Suppressor macrophage treated with lipopolysaccharide for 4 hours (primary cell): ENCODE results near the gene KICS2.
A peak's percentile ranks its signal among the peaks of the same experiment; 100 is the strongest.
"Not testable (repeated sequence)": the region's sequence is repeated elsewhere in the genome, so short reads cannot be mapped to it uniquely, and the experiment has no call there.

Source experiments
- DNase-seq: peaks from one replicate; pipeline ENCODE4 v3.0.0-alpha.2; 2020

The KICS2 gene

GRCh38 chr12:64222009-64222765 is at the start of gene KICS2:
KICS2 (minus strand) TSS chr12:64222296; CDS start chr12:64222237, 59 bp downstream.
- peak; percentile 96 for DNase-seq

DNA sequence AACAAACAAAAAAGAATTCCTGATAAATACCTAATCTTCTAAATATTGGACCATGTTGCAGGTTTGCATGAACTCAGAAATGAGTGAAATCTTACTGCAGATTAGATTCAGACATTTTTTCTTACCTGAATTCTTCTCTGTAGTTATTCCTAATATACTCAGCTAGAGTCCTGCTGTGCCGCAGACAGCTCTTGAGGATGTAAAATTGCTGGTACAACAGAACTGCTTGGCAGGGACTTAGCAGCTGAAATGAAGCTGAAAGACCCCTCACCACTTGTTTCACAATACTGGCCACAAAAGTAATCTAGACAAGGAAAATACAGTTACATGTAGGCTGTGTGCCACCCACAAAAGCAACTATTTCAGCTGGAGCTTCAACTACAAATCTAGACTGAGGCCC is 48.3 kb upstream of the KICS2 start:
- no peak for DNase-seq

GRCh38 chr12:64269161-64269560 is 47.1 kb upstream of the KICS2 start:
- no peak for DNase-seq

- no peak for DNase-seq
These were observed 46.3 kb upstream of the KICS2 start for GRCh38 chr12:64268409-64268808.

DNA sequence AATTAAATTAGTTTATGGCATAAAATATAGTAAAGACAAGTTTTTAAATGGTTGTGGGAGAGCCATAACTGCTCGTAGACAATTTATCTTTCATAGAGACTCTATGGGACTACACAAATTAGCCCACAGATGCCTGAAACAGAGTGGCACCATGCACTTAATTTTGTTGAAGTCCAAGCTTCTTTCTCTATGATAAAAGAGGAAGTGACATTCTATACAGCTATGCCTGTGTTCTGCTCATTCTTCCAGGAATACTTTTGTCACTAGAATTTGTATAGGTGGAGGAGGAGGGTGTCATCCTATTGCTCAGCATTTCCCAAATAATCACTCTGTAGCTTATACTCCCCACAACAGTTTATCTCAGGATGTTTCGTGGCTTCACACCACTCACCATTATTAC is 43.7 kb upstream of the KICS2 start:
- no peak for DNase-seq

DNA sequence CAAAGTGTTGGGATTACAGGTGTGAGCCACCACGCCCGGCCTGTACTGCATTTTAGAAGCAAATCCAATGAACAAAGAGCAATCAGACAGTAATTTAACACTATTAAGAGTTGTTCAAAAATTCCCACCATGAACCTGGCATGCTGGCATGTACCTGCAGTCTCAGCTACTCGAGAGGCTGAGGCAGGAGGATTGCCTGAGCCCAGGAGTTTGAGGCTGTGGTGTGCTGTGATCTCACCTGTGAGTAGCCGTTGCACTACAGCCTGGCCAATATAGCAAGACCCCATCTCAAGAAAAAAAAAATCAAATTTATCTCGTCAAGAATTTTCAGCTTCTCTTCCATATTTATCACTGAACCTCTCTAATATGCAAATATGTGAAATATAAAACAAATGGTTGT is 39.7 kb upstream of the KICS2 start:
- DNase-seq: no peak

DNA sequence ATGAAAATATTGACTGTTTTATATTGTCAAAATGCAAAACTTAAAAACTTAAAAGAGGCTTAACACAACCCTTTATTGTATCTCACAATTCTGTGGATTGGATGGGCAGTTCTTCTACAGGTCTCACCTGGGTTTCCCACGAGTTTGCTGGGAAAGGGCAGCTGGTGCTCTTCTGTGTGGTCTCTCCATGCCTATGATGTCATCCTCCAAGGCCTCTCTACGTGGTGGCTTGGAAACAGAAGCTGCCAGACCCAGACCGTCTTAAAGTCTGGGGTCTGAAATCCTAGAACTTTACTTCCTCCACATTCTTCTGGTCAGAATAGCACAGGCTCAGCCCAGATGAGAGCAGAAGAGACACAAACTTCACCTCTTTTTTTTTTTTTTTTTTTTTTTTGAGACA is 36.5 kb upstream of the KICS2 start:
- DNase-seq: no peak

DNA sequence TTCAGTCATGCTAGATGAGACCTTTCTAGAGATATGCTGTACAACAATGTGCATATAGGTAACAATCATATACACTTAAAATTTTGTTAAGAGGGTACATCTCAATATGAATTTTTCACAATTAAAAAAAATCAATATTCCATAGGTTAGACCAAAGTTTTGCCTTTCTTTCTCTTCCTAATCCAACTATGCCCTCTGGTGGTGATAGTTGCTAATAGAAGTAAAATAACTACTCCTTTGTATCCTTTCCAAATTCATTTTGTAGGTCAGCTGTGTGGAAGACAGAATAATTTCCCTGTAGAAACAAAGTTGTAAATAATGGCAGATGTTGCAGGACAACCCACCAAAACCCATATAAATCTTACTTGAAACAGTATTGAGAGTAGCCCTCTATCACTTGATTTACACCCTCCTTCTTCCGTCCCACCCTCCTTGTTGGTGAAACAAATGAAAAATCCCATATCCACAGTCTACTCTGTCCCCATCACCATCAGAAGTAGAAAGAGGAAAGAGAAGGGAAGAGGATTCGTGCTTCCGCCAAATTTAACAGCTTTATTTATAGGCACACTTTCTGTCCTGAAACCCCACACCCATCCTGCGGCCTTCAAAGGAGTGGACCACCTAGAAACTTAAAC is 34.2 kb upstream of the KICS2 start:
- DNase-seq: peak; percentile 82

DNA sequence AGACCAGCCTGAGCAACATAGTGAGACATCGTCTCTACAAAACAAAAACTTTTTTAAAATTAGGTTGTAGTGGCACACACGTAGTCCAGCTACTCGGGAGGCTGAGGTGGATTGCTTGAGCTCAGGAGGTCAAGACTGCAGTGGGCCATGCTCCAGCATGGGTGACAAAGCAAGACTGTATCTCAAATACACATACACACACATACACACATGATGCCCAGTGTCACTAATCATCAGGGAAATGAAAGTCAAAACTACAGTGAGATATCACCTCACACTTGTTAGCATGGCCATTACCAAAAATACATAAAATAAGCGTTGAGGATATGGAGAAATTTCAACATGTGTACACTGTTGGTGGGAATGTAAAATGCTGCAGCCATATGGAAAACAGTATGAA is 33.2 kb upstream of the KICS2 start:
- no peak for DNase-seq

DNA sequence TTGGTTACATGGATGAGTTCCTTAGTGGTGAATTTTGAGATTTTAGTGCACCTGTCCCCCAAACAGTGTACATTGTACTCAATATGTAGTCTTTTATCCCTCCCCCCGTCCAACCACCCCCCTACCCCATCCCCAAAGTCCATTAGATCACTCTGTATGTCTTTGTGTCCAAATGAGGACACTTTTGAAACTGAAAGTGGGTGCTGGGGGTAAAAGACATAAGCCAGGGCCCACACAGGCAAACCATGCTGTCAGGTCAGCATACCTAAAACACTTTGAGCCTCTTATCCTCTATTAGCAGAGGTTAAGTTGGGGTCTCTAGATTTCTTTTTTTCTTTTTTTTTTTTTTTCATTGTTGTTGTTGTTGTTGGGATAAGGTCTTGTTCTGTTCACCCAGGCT is 31.3 kb upstream of the KICS2 start:
- DNase-seq: no peak

DNA sequence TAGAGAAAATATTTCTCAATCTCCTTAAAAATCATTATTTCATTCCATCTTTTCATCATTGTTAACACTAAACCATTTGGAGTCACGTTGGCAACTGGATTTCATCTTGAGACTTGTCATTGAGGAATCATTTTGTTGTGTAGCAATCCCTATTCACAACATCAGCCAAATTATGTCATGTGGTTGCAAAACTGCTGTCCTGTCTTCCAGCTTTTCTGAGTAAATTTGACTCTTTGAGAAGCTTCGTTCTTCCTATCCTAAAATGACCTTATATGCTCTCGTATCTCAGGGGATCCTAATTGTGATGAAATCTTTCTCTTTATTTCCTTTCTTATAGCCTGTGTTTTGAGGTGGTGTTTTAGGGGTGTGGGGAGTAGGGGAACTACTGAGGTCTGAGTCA is 30.6 kb upstream of the KICS2 start:
- DNase-seq: peak; percentile 74

- DNase-seq: no peak
These were observed 21.7 kb upstream of the KICS2 start for GRCh38 chr12:64243809-64244208.

- no peak for DNase-seq
These were observed 18.7 kb upstream of the KICS2 start for GRCh38 chr12:64240781-64241180.

GRCh38 chr12:64237382-64237781 is 15.3 kb upstream of the KICS2 start:
- DNase-seq: no peak

DNA sequence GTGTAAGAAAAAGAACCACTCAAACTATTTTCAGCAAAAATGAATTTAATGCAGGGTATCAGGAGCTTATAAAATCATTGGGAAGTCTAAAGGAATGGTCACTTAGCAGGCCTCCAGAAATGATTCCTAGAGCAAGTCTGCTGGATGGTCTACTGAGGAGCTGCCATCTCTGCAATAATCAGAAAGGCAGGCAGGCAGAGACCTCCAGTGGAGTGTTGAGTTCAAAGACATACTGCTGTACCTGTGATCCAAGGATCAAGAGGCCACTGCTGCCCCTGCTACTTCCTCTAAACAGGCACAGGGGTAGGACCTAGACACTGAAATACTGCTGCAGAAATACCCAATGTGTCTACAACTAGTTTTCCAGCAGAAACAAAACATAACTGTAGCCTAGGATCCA is 14.5 kb upstream of the KICS2 start:
- no peak for DNase-seq

GRCh38 chr12:64232196-64232595 is 10.1 kb upstream of the KICS2 start:
- DNase-seq: no peak

DNA sequence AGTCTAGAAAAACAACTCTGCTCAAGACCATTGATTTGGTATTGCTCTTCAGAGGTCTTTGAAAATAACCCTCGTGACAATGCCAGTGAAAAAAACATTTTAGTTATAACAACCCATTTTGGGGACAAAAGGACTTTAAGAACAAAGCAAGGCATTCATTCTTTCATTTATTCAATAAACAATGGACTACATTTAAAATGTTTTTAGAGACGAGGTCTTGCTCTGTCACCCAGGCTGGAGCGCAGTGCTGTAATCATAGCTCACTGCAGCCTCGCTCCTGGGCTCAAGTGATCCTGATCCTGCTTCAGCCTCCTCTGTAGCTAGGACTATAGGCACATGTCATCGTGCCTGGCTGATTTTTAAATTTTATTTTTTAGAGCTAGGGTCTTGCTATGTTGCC is 7.7 kb upstream of the KICS2 start:
- no peak for DNase-seq

- no peak for DNase-seq
These were observed 7.1 kb upstream of the KICS2 start for GRCh38 chr12:64229240-64229639.

GRCh38 chr12:64225626-64226025 is 3.5 kb upstream of the KICS2 start:
- peak; percentile 57 for DNase-seq

GRCh38 chr12:64221651-64222008 is 466 bp downstream of the KICS2 start:
- DNase-seq: peak; percentile 78

DNA sequence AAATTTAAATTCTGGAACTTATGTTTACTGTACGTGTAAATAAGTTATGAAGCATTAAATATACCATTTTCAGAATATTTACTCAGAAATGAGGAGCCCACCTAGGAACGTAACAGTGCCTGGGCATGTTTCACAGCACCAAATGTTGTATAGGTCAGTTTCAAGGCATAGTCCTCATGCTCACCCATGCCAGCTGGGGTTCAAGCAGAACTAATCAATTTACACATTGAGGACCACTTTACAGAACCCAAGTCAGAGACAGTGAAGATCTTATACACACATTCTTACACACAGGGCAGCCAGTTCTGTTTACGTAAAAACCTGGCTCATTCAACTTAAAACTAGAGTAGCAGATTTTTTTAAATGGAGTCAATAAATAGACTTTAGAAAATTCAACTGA is 2.0 kb downstream of the KICS2 start:
- no peak for DNase-seq

GRCh38 chr12:64219145-64219544 is 3.0 kb downstream of the KICS2 start:
- DNase-seq: no peak

DNA sequence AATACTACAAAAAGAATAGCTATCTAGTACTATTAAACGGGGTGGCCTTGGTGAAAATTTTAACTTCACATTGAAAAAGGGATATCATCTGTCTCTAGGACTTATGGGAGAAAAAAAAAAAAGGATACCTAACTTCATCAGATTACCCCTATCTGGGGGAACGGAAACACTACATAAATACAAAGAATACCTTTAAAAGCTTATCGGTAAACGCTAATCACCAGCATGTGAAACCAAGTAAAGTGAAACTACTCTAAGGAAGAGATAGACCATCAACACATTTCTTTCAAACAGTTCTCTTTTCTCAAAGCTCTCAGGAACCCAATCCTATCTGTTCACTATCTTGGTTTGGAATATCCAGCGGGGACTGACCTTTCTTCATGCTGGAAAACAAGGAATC is 3.5 kb downstream of the KICS2 start:
- peak; percentile 17 for DNase-seq

DNA sequence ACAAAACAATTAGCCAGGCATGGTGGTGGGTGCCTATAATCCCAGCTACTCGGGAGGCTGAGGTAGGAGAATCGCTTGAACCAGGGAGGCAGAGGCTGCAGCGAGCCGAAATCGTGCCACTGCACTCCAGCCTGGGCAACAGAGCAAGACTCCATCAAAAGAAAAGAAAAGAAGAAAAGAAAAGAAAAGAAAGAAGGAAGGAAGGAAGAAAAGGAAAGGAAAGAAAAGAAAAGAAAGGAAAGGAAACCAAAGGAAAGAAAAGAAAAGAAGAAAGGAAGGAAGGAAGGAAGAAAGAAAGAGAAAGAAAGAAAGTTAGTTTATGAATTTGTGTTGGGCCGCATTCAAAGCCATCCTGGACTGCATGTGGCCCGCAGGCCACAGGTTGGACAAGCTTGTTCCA is 4.5 kb downstream of the KICS2 start:
- DNase-seq: not testable (repeated sequence)

GRCh38 chr12:64216239-64216638 is 5.9 kb downstream of the KICS2 start:
- DNase-seq: no peak
